Stimulated activated CD4-positive, alpha-beta T cell treated with anti-CD3 and anti-CD28 coated beads, TNF-alpha, amount 100 ng/mL, for 1 hour (primary cell): ENCODE data around the gene DCAF7.

ENCODE experiments used
- DNase-seq, 3 donors: peaks; one replicate each; pipeline ENCODE4 v3.0.0-alpha.2; 2020; ENCODE audit warnings: low read depth in 3 of 3, low spot score in 1 of 3

DCAF7 gene

DNA sequence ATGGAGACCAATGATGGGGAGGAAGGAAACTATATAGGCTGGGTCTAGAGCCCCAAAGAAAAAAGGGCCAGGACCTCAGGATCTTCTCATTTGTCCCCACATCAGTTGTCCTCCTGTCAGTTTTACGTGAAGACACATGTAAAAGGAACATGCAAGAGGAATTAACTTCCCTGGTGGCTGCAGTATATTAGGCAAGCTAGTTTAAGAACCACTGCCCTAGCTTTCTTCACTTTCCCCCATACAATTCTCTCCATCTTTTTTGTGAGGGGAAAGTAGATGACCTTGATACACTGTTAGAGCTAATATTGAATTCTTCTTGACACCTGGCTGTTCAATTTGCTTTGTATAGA is 74.2 kb downstream of the DCAF7 start:
- no peak for DNase-seq

GRCh38 chr17:63626551-63627180 is 76.4 kb downstream of the DCAF7 start:
- DNase-seq = no peak

DNA sequence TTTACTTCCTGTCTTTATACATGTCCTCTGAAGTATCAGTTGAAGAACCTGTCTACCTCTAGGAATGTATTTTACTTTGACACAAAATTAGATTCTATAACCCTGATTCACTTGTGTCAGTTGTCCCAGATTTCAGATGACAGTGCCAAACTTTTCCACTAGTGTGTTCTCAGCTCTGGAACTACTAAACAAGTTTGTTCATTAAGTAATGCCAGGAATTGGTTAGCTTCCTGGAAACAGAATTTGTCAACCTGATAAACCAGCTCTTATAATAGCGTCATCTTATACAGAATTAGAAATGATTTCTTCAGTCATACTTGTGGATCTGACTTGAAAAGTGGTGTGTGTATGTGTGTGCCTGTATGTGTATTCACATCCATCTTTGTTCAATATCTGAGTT is 79.3 kb downstream of the DCAF7 start:
- no peak for DNase-seq

DNA sequence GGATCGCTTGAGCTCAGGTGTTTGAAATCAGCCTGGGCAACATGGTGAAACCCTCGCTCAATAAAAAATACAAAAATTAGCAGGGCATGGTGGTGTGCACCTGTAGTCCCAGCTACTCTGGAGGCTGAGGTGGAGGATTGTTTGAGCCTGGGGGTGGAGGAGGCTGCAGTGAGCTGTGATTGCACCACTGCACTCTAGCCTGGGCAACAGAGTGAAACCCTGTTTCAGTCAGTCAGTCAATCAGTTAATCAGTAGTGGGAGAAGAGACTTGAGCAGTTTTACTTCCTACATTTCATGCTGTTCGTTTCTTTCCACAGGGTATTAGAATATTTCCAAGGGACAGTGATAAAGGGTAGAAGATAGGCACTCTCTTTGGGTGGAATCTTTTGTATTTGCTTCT is 80.8 kb downstream of the DCAF7 start:
- no peak for DNase-seq

- no peak for DNase-seq
Measured at GRCh38 chr17:63631626-63632025, 81.3 kb downstream of the DCAF7 start.

GRCh38 chr17:63633742-63634141 is 83.5 kb downstream of the DCAF7 start:
- DNase-seq = no peak

DNA sequence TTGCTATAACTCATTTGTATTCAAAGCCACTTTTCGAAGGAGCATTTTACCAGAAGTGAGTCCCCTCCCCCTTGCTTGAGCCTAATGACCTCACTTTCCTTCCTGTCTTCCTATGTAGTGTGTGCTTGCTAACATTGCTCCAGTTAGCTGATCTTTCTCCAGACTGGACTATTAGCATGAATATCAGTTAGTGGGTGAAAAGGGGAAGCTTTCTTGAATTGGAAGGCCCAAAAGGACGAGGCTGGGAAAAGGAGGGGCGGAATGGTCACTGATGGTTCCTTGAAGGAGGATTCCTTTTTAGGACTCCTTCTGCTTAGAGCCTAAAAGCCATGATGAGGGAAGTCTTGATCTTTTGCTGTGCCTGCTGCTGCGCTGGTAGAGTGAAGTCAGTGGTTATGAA is 83.9 kb downstream of the DCAF7 start:
- DNase-seq = no peak

DNA sequence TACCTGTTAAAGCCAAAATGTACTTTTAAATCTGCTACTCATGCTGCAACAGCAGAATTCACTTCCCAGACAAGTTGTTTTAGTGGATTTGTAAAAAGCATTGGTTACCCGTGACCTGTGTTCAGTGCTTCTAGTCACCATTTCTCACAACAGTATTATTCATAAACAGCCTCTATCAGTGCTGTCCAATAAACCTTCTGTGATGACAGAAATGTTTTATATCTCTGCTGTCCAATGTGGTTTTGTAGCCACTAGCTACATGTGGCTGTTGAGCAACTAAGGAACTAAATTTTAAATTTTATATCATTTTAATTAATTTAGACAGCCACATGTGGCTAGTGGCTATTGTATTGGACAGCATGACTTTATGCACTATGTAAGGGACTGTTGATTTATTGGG is 84.5 kb downstream of the DCAF7 start:
- DNase-seq = no peak

DNA sequence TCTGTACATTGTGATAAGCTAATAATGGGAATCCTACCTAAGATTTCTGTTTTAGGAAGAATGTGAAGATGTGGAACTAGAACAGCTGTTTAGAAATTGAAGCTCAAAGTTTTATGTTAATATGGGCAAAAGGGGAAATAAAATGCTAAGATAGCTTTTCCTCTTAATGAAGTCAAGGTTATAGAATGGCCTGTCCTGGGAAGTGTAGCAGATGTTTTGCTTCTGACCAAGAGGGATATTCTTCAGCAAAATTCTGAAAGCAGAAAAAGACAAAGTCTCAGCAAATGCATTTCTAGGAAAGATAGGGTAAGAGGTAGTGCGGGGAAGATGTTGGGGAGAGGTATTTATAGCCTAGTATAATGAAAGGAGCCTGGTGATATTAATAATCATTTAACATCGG is 85.0 kb downstream of the DCAF7 start:
- DNase-seq = no peak

DNA sequence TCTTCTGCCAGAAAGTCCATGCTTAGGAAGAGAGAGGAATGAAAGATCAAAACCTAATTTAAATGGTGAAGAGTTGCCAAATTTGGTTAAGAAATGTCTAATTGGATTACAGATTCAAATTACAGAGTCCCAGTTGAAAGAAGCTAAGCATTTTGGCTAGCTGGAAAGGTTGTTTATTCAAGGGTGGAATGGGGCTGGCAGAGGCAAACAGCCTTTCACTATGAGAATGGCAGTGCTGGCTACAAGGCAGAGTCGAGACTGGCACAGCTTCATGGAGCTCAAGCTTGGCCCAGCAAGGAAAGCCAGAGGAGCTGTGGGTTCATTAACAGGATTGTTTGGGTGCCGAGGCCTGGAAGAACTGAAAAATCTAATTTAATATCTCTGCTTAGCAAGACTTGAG is 85.5 kb downstream of the DCAF7 start:
- no peak for DNase-seq

- DNase-seq = no peak
Measured at GRCh38 chr17:63639125-63639524, 88.8 kb downstream of the DCAF7 start.

- DNase-seq = no peak
Measured at GRCh38 chr17:63640038-63640437, 89.8 kb downstream of the DCAF7 start.

GRCh38 chr17:63641692-63642448 is 91.6 kb downstream of the DCAF7 start:
- no peak for DNase-seq
